Measurements from ENCODE around the gene ZNF862.

ZNF862 gene

DNA sequence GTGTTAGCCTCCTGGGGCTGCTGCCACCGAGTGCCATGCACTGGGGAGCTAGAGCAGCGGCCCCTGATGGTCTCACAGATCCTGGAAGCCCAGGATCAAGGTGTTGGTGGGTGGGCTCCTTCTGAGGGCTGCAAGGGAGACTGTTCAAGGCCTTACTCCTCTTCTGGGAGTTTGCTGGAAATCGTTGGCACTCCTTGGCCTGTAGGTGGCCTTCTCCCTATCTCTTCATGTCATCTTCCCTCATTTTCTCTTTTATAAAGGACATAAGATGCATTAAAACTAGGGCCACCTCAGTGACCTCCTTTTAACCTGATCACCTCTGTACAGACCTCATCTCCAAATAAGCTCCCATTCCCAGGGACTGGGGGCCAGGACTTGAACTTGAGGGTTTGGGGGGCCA is 27.0 kb upstream of the ZNF862 start:
- peak; percentile 60 for ATAC-seq

GRCh38 chr7:149811831-149812490 is 26.2 kb upstream of the ZNF862 start:
- TF ChIP-seq CSDC2 (CRISPR knock-in tag; IDR thresholded peaks at IDR 0.05), result no peak
- no peak for TF ChIP-seq ZC3H10 (CRISPR knock-in tag; IDR thresholded peaks at IDR 0.05)
- TF ChIP-seq ZNF8 (CRISPR knock-in tag; IDR thresholded peaks at IDR 0.05), result no peak
- TF ChIP-seq ZFP30 (CRISPR knock-in tag; IDR thresholded peaks at IDR 0.05), result no peak
- no peak for TF ChIP-seq RARB (CRISPR knock-in tag; IDR thresholded peaks at IDR 0.05)
- no peak for TF ChIP-seq ARNTL (CRISPR knock-in tag; IDR thresholded peaks at IDR 0.05; ENCODE audit: borderline replicate concordance, low read depth)
- no peak for TF ChIP-seq SNAI2 (CRISPR knock-in tag; IDR thresholded peaks at IDR 0.05)
- TF ChIP-seq, protein P1, sequence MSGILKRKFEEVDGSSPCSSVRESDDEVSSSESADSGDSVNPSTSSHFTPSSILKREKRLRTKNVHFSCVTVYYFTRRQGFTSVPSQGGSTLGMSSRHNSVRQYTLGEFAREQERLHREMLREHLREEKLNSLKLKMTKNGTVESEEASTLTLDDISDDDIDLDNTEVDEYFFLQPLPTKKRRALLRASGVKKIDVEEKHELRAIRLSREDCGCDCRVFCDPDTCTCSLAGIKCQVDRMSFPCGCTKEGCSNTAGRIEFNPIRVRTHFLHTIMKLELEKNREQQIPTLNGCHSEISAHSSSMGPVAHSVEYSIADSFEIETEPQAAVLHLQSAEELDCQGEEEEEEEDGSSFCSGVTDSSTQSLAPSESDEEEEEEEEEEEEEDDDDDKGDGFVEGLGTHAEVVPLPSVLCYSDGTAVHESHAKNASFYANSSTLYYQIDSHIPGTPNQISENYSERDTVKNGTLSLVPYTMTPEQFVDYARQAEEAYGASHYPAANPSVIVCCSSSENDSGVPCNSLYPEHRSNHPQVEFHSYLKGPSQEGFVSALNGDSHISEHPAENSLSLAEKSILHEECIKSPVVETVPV (CRISPR knock-in tag; IDR thresholded peaks at IDR 0.05), result no peak
- TF ChIP-seq TSHZ2 (CRISPR knock-in tag; IDR thresholded peaks at IDR 0.05), result no peak
- no peak for TF ChIP-seq TOX (CRISPR knock-in tag; IDR thresholded peaks at IDR 0.05; ENCODE audit: borderline replicate concordance)
- no peak for TF ChIP-seq PATZ1 (CRISPR knock-in tag; IDR thresholded peaks at IDR 0.05; ENCODE audit: borderline replicate concordance)
- no peak for ATAC-seq

More for the DNA sequence above, 27.0 kb upstream of the ZNF862 start:
- TF ChIP-seq ZFP30 (CRISPR knock-in tag; IDR thresholded peaks at IDR 0.05) (no peak), CSDC2 (CRISPR knock-in tag; IDR thresholded peaks at IDR 0.05) (no peak), ARNTL (CRISPR knock-in tag; IDR thresholded peaks at IDR 0.05; ENCODE audit: borderline replicate concordance, low read depth) (no peak), PATZ1 (CRISPR knock-in tag; IDR thresholded peaks at IDR 0.05; ENCODE audit: borderline replicate concordance) (no peak), ZC3H10 (CRISPR knock-in tag; IDR thresholded peaks at IDR 0.05) (no peak), TCF4 (CRISPR knock-in tag; IDR thresholded peaks at IDR 0.05; ENCODE audit: borderline replicate concordance) (no peak), ZFP3 (CRISPR knock-in tag; IDR thresholded peaks at IDR 0.05) (no peak), TOX (CRISPR knock-in tag; IDR thresholded peaks at IDR 0.05; ENCODE audit: borderline replicate concordance) (no peak), ZNF565 (CRISPR knock-in tag; conservative IDR thresholded peaks at IDR 0.05; ENCODE audit: low read depth) (no peak), ESRRG (CRISPR knock-in tag; IDR thresholded peaks at IDR 0.05) (no peak), POU6F1 (CRISPR knock-in tag; IDR thresholded peaks at IDR 0.05; ENCODE audit: borderline replicate concordance, low read depth) (no peak), SNAI2 (CRISPR knock-in tag; IDR thresholded peaks at IDR 0.05) (no peak), ZNF8 (CRISPR knock-in tag; IDR thresholded peaks at IDR 0.05) (no peak)
- TF ChIP-seq, protein P1 (CRISPR knock-in tag; IDR thresholded peaks at IDR 0.05), result no peak

Data from SK-N-SH treated with all-trans-retinoic acid at 6 μM for 48 hours (cell line).